HCT116 (cell line): ENCODE measurements around the gene PHOSPHO2. TPM values are rescaled to one million over a fixed set of nuclear protein-coding genes. Genes with fewer than 3 reads are reported as not detected.

Source experiments
- ATAC-seq: fragments of 200-7000 bp; cut with Tn5 transposase; 2 replicates; pipeline ENCODE4 v1.9.1; 2020; ENCODE audit warnings: mild to moderate bottlenecking, moderate library complexity
- BruUV-seq: library from RNA; stranded (reverse); fragments of 400-500 nt; replicated peaks from 2 replicates; lab custom pipeline; 2021; lab: Mats Ljungman, UMichigan
- CTCF ChIA-PET: fragments of 300-600 bp; sonication (Branson Sonifier 250); formaldehyde crosslinking; loops from one replicate; lab custom pipeline; 2021; ENCODE audit warnings: antibody characterized with exemption; lab: Charles Lee
- POLR2A ChIA-PET: fragments of 300-600, 350-600 bp; sonication (Branson Sonifier 250); formaldehyde crosslinking; loops from one replicate; lab custom pipeline; 2021; ENCODE audit warnings: antibody characterized with exemption; lab: Charles Lee
- RAD21 ChIA-PET, 2 experiments: fragments of 300-600 bp; sonication (Branson Sonifier 250); formaldehyde crosslinking; loops; one replicate each; lab custom pipeline; 2023; ENCODE audit warnings: low total read pairs in 2 of 2; ENCODE audit not compliant: uncharacterized antibody in 2 of 2, unreplicated experiment in 2 of 2, low non-redundant PET in 1 of 2; lab: Charles Lee
- DNase-seq: peaks from one replicate; pipeline ENCODE4 v3.0.0-alpha.2; 2010; ENCODE audit warnings: low read depth, low spot score
- H2AFZ ChIP-seq: fragments of 200-600 bp; shearing (Covaris generic), sonication (generic); 2 replicates; pipeline ENCODE4 v1.6.1; 2017; ENCODE audit warnings: low read depth, mixed run types, mixed read lengths, antibody characterized with exemption, low read length; ENCODE audit not compliant: poor library complexity, severe bottlenecking
- H3K27ac ChIP-seq: 2 replicates; pipeline ENCODE4 v1.5.1; 2012; ENCODE audit warnings: low read depth, low read length
- H3K27me3 ChIP-seq: fragments of 200-600 bp; sonication (generic); 2 replicates; pipeline ENCODE4 v1.6.1; 2016; ENCODE audit warnings: mixed run types, low read length, mixed read lengths; ENCODE audit not compliant: insufficient read depth
- H3K36me3 ChIP-seq, 2 experiments: fragments of 200-500 bp in 1 of 2; fragments of 200-600 bp in 1 of 2; sonication (Bioruptor generic) in 1 of 2; sonication (generic) in 1 of 2; 2 replicates each; pipeline versions ENCODE4 v1.5.1 to v1.6.1; 2014 to 2016; ENCODE audit warnings: low read length in 2 of 2, inconsistent platforms in 1 of 2, mixed read lengths in 1 of 2, mixed run types in 1 of 2; ENCODE audit not compliant: insufficient read depth in 2 of 2, control insufficient read depth in 1 of 2
- H3K4me1 ChIP-seq, 2 experiments: fragments of 200-600 bp in 1 of 2; sonication (generic) in 1 of 2; 2 replicates each; pipeline versions ENCODE4 v1.5.1 to v1.6.1; 2012 to 2017; ENCODE audit warnings: low read length in 2 of 2, inconsistent platforms in 1 of 2, mild to moderate bottlenecking in 1 of 2, mixed read lengths in 1 of 2, mixed run types in 1 of 2, moderate library complexity in 1 of 2; ENCODE audit not compliant: insufficient read depth in 2 of 2, control insufficient read depth in 1 of 2
- H3K4me2 ChIP-seq: fragments of 200-600 bp; sonication (generic); 2 replicates; pipeline ENCODE4 v1.6.1; 2017; ENCODE audit warnings: mixed run types, low read length, mixed read lengths
- H3K4me3 ChIP-seq, 2 experiments: fragments of 200-600 bp in 1 of 2; sonication (generic) in 1 of 2; replicated peaks in 1 of 2; 2 replicates each; pipeline ENCODE4 v1.5.1; 2011 to 2016; ENCODE audit warnings: low read length in 2 of 2, control low read depth in 1 of 2, low read depth in 1 of 2, mild to moderate bottlenecking in 1 of 2, mixed read lengths in 1 of 2, mixed run types in 1 of 2
- H3K79me2 ChIP-seq: fragments of 200-600 bp; sonication (generic); 2 replicates; pipeline ENCODE4 v1.6.1; 2017; ENCODE audit warnings: mild to moderate bottlenecking, mixed run types, low read length, moderate library complexity, mixed read lengths; ENCODE audit not compliant: insufficient read depth
- H3K9ac ChIP-seq: fragments of 200-600 bp; sonication (generic); 2 replicates; pipeline ENCODE4 v1.6.1; 2016; ENCODE audit warnings: low read length, mixed read lengths
- H3K9me2 ChIP-seq: fragments of 200-600 bp; sonication (generic), shearing (Covaris generic); 2 replicates; pipeline ENCODE4 v1.6.1; 2017; ENCODE audit warnings: mixed run types, mild to moderate bottlenecking, moderate library complexity; ENCODE audit not compliant: insufficient read depth
- H3K9me3 ChIP-seq, 2 experiments: fragments of 200-500 bp in 1 of 2; fragments of 200-600 bp in 1 of 2; sonication (Bioruptor generic) in 1 of 2; sonication (generic) in 1 of 2; 2 replicates each; pipeline ENCODE4 v1.6.1; 2014 to 2017; ENCODE audit warnings: low read length in 2 of 2, mixed read lengths in 2 of 2, inconsistent platforms in 1 of 2, low read depth in 1 of 2, mild to moderate bottlenecking in 1 of 2, mixed run types in 1 of 2, moderate library complexity in 1 of 2; ENCODE audit not compliant: control insufficient read depth in 1 of 2, insufficient read depth in 1 of 2
- H4K20me1 ChIP-seq: fragments of 200-600 bp; sonication (generic), shearing (Covaris generic); 2 replicates; pipeline ENCODE4 v1.6.1; 2017; ENCODE audit warnings: mixed run types, mild to moderate bottlenecking, moderate library complexity; ENCODE audit not compliant: insufficient read depth
- CBX3 ChIP-seq: IDR thresholded peaks from 2 replicates; pipeline ENCODE4 v1.6.1; 2012; ENCODE audit warnings: low read depth
- CEBPB ChIP-seq: IDR thresholded peaks from 2 replicates; pipeline ENCODE4 v1.6.1; 2012; ENCODE audit warnings: low read depth
- ELF1 ChIP-seq: IDR thresholded peaks from 2 replicates; pipeline ENCODE4 v1.6.1; 2012; ENCODE audit warnings: low read depth, borderline replicate concordance
- EZH2phosphoT487 ChIP-seq: fragments of 200-600 bp; IDR thresholded peaks from 2 replicates; pipeline ENCODE4 v1.6.1; 2018; ENCODE audit warnings: antibody characterized with exemption, borderline replicate concordance
- JUND ChIP-seq: IDR thresholded peaks from 2 replicates; pipeline ENCODE4 v1.6.1; 2012
- POLR2AphosphoS5 ChIP-seq: IDR thresholded peaks from 2 replicates; pipeline ENCODE4 v1.6.1; 2011; ENCODE audit warnings: mild to moderate bottlenecking, low read depth, low read length, moderate library complexity
- RAD21 ChIP-seq: IDR thresholded peaks from 2 replicates; pipeline ENCODE4 v1.6.1; 2012; ENCODE audit warnings: low read depth, mild to moderate bottlenecking
- SIN3A ChIP-seq: IDR thresholded peaks from 2 replicates; pipeline ENCODE4 v1.6.1; 2012; ENCODE audit warnings: low read depth
- SP1 ChIP-seq: IDR thresholded peaks from 2 replicates; pipeline ENCODE4 v1.6.1; 2012; ENCODE audit warnings: low read depth
- YY1 ChIP-seq: IDR thresholded peaks from 2 replicates; pipeline ENCODE4 v1.6.1; 2011; ENCODE audit warnings: low read length, low read depth, moderate library complexity, mild to moderate bottlenecking; ENCODE audit not compliant: insufficient replicate concordance; ENCODE audit errors: extremely low read depth
- ZFX ChIP-seq: fragments of 450-650 bp; IDR thresholded peaks from 2 replicates; pipeline ENCODE4 v1.6.1; 2017
- ZNF274 ChIP-seq: fragments of 200-500 bp; sonication (Bioruptor generic); IDR thresholded peaks from 2 replicates; pipeline ENCODE4 v1.6.1; 2014; ENCODE audit warnings: mild to moderate bottlenecking, low read depth, low read length, inconsistent platforms
- intact Hi-C: fragments of 100-400 bp; cut with micrococcal nuclease; formaldehyde crosslinking; loops from 2 replicates; pipeline ENCODE4 v1.10.0; 2022
- total RNA-seq: library from RNA; stranded (reverse); gene quantifications from one replicate; pipeline ENCODE4 v1.2.1, GENCODE V29; 2021; ENCODE audit not compliant: unreplicated experiment
- TF ChIP-seq, protein P1 (sequence below): IDR thresholded peaks from 2 replicates; pipeline ENCODE4 v1.6.1; 2012; ENCODE audit warnings: low read depth
- TF ChIP-seq, protein P2 (sequence below): IDR thresholded peaks from 2 replicates; pipeline ENCODE4 v1.6.1; 2012
- TF ChIP-seq, protein P3 (sequence below): IDR thresholded peaks from 2 replicates; pipeline ENCODE4 v1.6.1; 2011; ENCODE audit warnings: mild to moderate bottlenecking, low read length, moderate library complexity; ENCODE audit not compliant: insufficient replicate concordance; ENCODE audit errors: extremely low read depth
- TF ChIP-seq, protein P4 (sequence below): IDR thresholded peaks from 2 replicates; pipeline ENCODE4 v1.6.1; 2012
- TF ChIP-seq, protein P5 (sequence below), 3 experiments: fragments of 200-600 bp in 1 of 3; sonication (generic) in 1 of 3; IDR thresholded peaks in 2 of 3; conservative IDR thresholded peaks in 1 of 3; 2 replicates each; pipeline ENCODE4 v1.5.1; 2012 to 2017; ENCODE audit warnings: low read depth in 2 of 3, low read length in 2 of 3, antibody characterized with exemption in 1 of 3, borderline replicate concordance in 1 of 3, control low read depth in 1 of 3, mild to moderate bottlenecking in 1 of 3, mixed read lengths in 1 of 3, mixed run types in 1 of 3, moderate library complexity in 1 of 3; ENCODE audit not compliant: insufficient read depth in 1 of 3

The PHOSPHO2 gene
- total RNA-seq, 1 experiment from 2014 or later = 2.8 TPM

DNA sequence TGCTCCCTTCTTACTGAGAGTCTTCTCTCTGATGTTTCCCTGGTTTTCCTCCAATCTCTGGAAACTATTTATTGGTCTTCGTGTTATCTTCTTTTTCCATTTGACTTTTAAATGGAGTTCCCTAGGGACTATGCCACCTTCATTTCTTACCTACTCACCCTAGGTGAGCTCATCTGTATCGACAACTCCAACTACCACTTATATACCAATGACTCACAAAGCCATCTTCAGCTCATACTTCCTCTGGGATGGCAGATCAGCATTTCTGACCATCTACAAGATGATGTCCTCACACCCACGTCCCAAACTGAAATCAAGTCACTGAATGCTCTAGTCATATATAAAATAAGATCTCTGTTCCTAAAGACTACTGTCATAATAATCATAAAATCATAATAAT lies 40.6 kb upstream of the PHOSPHO2 start (continued):
- TF ChIP-seq, protein P1, sequence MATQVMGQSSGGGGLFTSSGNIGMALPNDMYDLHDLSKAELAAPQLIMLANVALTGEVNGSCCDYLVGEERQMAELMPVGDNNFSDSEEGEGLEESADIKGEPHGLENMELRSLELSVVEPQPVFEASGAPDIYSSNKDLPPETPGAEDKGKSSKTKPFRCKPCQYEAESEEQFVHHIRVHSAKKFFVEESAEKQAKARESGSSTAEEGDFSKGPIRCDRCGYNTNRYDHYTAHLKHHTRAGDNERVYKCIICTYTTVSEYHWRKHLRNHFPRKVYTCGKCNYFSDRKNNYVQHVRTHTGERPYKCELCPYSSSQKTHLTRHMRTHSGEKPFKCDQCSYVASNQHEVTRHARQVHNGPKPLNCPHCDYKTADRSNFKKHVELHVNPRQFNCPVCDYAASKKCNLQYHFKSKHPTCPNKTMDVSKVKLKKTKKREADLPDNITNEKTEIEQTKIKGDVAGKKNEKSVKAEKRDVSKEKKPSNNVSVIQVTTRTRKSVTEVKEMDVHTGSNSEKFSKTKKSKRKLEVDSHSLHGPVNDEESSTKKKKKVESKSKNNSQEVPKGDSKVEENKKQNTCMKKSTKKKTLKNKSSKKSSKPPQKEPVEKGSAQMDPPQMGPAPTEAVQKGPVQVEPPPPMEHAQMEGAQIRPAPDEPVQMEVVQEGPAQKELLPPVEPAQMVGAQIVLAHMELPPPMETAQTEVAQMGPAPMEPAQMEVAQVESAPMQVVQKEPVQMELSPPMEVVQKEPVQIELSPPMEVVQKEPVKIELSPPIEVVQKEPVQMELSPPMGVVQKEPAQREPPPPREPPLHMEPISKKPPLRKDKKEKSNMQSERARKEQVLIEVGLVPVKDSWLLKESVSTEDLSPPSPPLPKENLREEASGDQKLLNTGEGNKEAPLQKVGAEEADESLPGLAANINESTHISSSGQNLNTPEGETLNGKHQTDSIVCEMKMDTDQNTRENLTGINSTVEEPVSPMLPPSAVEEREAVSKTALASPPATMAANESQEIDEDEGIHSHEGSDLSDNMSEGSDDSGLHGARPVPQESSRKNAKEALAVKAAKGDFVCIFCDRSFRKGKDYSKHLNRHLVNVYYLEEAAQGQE = no peak
- TF ChIP-seq JUND (no peak), RAD21 (no peak)

DNA sequence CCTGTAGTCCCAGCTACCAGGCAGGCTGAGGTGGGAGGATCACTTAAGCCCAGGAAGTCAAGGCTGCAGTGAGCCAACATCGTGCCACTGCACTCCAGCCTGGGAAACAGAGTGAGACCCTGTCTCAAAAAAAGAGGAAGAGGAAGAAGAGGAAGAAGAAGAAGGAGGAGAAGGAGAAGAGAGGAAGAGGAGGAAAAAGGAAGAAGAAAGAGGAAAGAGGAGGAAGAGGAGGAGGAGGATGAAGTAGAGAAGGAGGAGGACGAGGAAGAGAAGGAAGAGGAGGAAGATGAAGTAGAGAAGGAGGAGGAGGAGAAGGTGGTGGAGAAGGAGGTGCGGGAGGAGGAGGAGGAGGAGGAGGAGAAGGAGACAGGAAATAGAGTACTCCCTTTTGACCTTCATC lies 38.1 kb upstream of the PHOSPHO2 start:
- Histone ChIP-seq H4K20me1 (no peaks in the 10 kb centered on the region), H2AFZ (no peak overlapping the region), H3K36me3 (no peaks in the 10 kb centered on the region), H3K27ac (no peak overlapping the region), H3K4me3 (no peak overlapping the region), H3K79me2 (no peaks in the 10 kb centered on the region), H3K4me1 (peaks cover 0 to 7% of the 10 kb centered on the region in 2 experiments; a peak in 1 of 4 replicates), H3K9ac (no peak overlapping the region), H3K4me2 (no peak overlapping the region), H3K9me2 (no peaks in the 10 kb centered on the region), H3K27me3 (no peaks in the 10 kb centered on the region), H3K9me3 (no peaks in the 10 kb centered on the region)
- ATAC-seq (no peak), DNase-seq (no peak)
- CTCF ChIA-PET = no interaction called here
- RAD21 ChIA-PET = no interaction called here
- no TSS peak for BruUV-seq
- intact Hi-C loops = no loop called here
- no peak for TF ChIP-seq CBX3
- TF ChIP-seq EZH2phosphoT487 = no peak
- no peak for TF ChIP-seq POLR2AphosphoS5
- TF ChIP-seq, protein P2, sequence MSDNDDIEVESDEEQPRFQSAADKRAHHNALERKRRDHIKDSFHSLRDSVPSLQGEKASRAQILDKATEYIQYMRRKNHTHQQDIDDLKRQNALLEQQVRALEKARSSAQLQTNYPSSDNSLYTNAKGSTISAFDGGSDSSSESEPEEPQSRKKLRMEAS = no peak
- no peak for TF ChIP-seq SP1
- TF ChIP-seq, protein P3, sequence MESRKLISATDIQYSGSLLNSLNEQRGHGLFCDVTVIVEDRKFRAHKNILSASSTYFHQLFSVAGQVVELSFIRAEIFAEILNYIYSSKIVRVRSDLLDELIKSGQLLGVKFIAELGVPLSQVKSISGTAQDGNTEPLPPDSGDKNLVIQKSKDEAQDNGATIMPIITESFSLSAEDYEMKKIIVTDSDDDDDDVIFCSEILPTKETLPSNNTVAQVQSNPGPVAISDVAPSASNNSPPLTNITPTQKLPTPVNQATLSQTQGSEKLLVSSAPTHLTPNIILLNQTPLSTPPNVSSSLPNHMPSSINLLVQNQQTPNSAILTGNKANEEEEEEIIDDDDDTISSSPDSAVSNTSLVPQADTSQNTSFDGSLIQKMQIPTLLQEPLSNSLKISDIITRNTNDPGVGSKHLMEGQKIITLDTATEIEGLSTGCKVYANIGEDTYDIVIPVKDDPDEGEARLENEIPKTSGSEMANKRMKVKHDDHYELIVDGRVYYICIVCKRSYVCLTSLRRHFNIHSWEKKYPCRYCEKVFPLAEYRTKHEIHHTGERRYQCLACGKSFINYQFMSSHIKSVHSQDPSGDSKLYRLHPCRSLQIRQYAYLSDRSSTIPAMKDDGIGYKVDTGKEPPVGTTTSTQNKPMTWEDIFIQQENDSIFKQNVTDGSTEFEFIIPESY = no peak
- TF ChIP-seq, protein P4, sequence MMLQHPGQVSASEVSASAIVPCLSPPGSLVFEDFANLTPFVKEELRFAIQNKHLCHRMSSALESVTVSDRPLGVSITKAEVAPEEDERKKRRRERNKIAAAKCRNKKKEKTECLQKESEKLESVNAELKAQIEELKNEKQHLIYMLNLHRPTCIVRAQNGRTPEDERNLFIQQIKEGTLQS = no peak
- no peak for TF ChIP-seq ZNF274
- no peak for TF ChIP-seq YY1
- no peak for TF ChIP-seq CEBPB
- TF ChIP-seq SIN3A = no peak
- TF ChIP-seq, protein P5, sequence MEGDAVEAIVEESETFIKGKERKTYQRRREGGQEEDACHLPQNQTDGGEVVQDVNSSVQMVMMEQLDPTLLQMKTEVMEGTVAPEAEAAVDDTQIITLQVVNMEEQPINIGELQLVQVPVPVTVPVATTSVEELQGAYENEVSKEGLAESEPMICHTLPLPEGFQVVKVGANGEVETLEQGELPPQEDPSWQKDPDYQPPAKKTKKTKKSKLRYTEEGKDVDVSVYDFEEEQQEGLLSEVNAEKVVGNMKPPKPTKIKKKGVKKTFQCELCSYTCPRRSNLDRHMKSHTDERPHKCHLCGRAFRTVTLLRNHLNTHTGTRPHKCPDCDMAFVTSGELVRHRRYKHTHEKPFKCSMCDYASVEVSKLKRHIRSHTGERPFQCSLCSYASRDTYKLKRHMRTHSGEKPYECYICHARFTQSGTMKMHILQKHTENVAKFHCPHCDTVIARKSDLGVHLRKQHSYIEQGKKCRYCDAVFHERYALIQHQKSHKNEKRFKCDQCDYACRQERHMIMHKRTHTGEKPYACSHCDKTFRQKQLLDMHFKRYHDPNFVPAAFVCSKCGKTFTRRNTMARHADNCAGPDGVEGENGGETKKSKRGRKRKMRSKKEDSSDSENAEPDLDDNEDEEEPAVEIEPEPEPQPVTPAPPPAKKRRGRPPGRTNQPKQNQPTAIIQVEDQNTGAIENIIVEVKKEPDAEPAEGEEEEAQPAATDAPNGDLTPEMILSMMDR (IDR thresholded peaks at IDR 0.05 in 2 of 3, conservative IDR thresholded peaks at IDR 0.05 in 1 of 3; ENCODE audit: borderline replicate concordance in 1 of 3, insufficient read depth in 1 of 3, low read depth in 2 of 3, low read length in 2 of 3) = no peak
- no peak for TF ChIP-seq ZFX
- TF ChIP-seq ELF1 = no peak
- POLR2A ChIA-PET = interaction anchor here (0.7 kb wide), 1 partner anchor 172 kb away, joined by 4 read pairs; no protein-coding TSS in a partner anchor
